Stimulated activated memory B cell treated with anti-CD40 and anti-IgM and Interleukin-4, amounts not matched to agents 10 μg/mL and 1 μg/mL and 100 μg/mL, for 72 hours (primary cell): Measurements from ENCODE around the gene SUPT4H1.
A peak's percentile ranks its signal among the peaks of the same experiment; 100 is the strongest.

Experiments used
- ATAC-seq: fragments of 150-1000 bp; cut with Tn5 transposase; 2 replicates; pipeline ENCODE4 v1.10.0; 2021
- H3K27ac Mint-ChIP-seq: one replicate; pipeline ENCODE4 v1.8.0; 2022; ENCODE audit warnings: mild to moderate bottlenecking, mixed read lengths
- H3K27me3 Mint-ChIP-seq: one replicate; pipeline ENCODE4 v1.8.0; 2022; ENCODE audit warnings: mixed read lengths
- H3K36me3 Mint-ChIP-seq: one replicate; pipeline ENCODE4 v1.8.0; 2022; ENCODE audit warnings: mixed read lengths
- H3K4me1 Mint-ChIP-seq: one replicate; pipeline ENCODE4 v1.8.0; 2022; ENCODE audit warnings: mixed read lengths
- H3K4me3 Mint-ChIP-seq: one replicate; pipeline ENCODE4 v1.8.0; 2022; ENCODE audit warnings: mild to moderate bottlenecking, moderate library complexity, mixed read lengths
- H3K9me3 Mint-ChIP-seq: one replicate; pipeline ENCODE4 v1.8.0; 2022; ENCODE audit warnings: mixed read lengths

SUPT4H1 gene

GRCh38 chr17:58384897-58385296, 32.9 kb upstream of the SUPT4H1 start:
- Mint-ChIP-seq H3K9me3 (no peaks in the 10 kb centered on the region), H3K27ac (no peak overlapping the region), H3K36me3 (peaks cover 5% of the 10 kb centered on the region), H3K27me3 (no peaks in the 10 kb centered on the region), H3K4me3 (no peak overlapping the region), H3K4me1 (peaks cover 28% of the 10 kb centered on the region)
- no peak for ATAC-seq

GRCh38 chr17:58383892-58384462, 32.0 kb upstream of the SUPT4H1 start:
- H3K36me3 Mint-ChIP-seq, result peaks cover 5% of the 10 kb centered on the region
- no peak overlapping the region for H3K4me3 Mint-ChIP-seq
- H3K4me1 Mint-ChIP-seq, result peaks cover 28% of the 10 kb centered on the region
- no peak for ATAC-seq
- H3K9me3 Mint-ChIP-seq, result no peaks in the 10 kb centered on the region
- H3K27me3 Mint-ChIP-seq, result no peaks in the 10 kb centered on the region
- H3K27ac Mint-ChIP-seq, result no peak overlapping the region

- H3K27ac Mint-ChIP-seq, result peak overlapping the region; percentile 52
- H3K36me3 Mint-ChIP-seq, result peaks cover 5% of the 10 kb centered on the region
- H3K27me3 Mint-ChIP-seq, result no peaks in the 10 kb centered on the region
- ATAC-seq, result no peak
- peaks cover 28% of the 10 kb centered on the region for H3K4me1 Mint-ChIP-seq
- no peaks in the 10 kb centered on the region for H3K9me3 Mint-ChIP-seq
- H3K4me3 Mint-ChIP-seq, result peak overlapping the region; percentile 54
Observed at GRCh38 chr17:58382872-58383242, 30.9 kb upstream of the SUPT4H1 start.

GRCh38 chr17:58382108-58382871, 30.3 kb upstream of the SUPT4H1 start:
- Mint-ChIP-seq H3K9me3 (no peaks in the 10 kb centered on the region), H3K4me3 (peak overlapping the region; percentile 54), H3K36me3 (peaks cover 5% of the 10 kb centered on the region), H3K27me3 (no peaks in the 10 kb centered on the region), H3K4me1 (peaks cover 28% of the 10 kb centered on the region), H3K27ac (peak overlapping the region; percentile 52)
- peak; percentile 70 for ATAC-seq

- Mint-ChIP-seq H3K9me3 (no peaks in the 10 kb centered on the region), H3K27ac (peak overlapping the region; percentile 52)
Observed at GRCh38 chr17:58381124-58382035, 29.4 kb upstream of the SUPT4H1 start.

GRCh38 chr17:58380207-58381123, 28.5 kb upstream of the SUPT4H1 start:
- Mint-ChIP-seq H3K4me3 (no peak overlapping the region), H3K36me3 (no peaks in the 10 kb centered on the region), H3K27me3 (no peaks in the 10 kb centered on the region), H3K27ac (no peak overlapping the region), H3K4me1 (peaks cover 33% of the 10 kb centered on the region), H3K9me3 (no peaks in the 10 kb centered on the region)
- no peak for ATAC-seq

More at GRCh38 chr17:58381124-58382035, 29.4 kb upstream of the SUPT4H1 start:
- ATAC-seq, result no peak
- no peak overlapping the region for H3K4me3 Mint-ChIP-seq
- H3K27me3 Mint-ChIP-seq, result no peaks in the 10 kb centered on the region
- peaks cover 28% of the 10 kb centered on the region for H3K4me1 Mint-ChIP-seq
- H3K36me3 Mint-ChIP-seq, result peaks cover 2% of the 10 kb centered on the region

- H3K4me3 Mint-ChIP-seq, result no peak overlapping the region
- H3K27ac Mint-ChIP-seq, result no peak overlapping the region
- H3K4me1 Mint-ChIP-seq, result peaks cover 34% of the 10 kb centered on the region
- no peaks in the 10 kb centered on the region for H3K9me3 Mint-ChIP-seq
- no peaks in the 10 kb centered on the region for H3K27me3 Mint-ChIP-seq
- no peak for ATAC-seq
- no peaks in the 10 kb centered on the region for H3K36me3 Mint-ChIP-seq
Observed at GRCh38 chr17:58379511-58379824, 27.5 kb upstream of the SUPT4H1 start.

GRCh38 chr17:58378733-58379510, 26.9 kb upstream of the SUPT4H1 start:
- Mint-ChIP-seq H3K4me1 (peaks cover 30% of the 10 kb centered on the region), H3K27me3 (no peaks in the 10 kb centered on the region), H3K9me3 (no peaks in the 10 kb centered on the region), H3K36me3 (no peaks in the 10 kb centered on the region), H3K27ac (no peak overlapping the region), H3K4me3 (no peak overlapping the region)
- ATAC-seq, result no peak

- Mint-ChIP-seq H3K27me3 (no peaks in the 10 kb centered on the region), H3K27ac (no peak overlapping the region), H3K36me3 (no peaks in the 10 kb centered on the region), H3K4me3 (no peak overlapping the region), H3K4me1 (peaks cover 24% of the 10 kb centered on the region), H3K9me3 (no peaks in the 10 kb centered on the region)
- no peak for ATAC-seq
Observed at GRCh38 chr17:58377661-58378060, 25.7 kb upstream of the SUPT4H1 start.

GRCh38 chr17:58377093-58377601, 25.1 kb upstream of the SUPT4H1 start:
- Mint-ChIP-seq H3K4me1 (peaks cover 19% of the 10 kb centered on the region), H3K27me3 (no peaks in the 10 kb centered on the region), H3K4me3 (no peak overlapping the region), H3K27ac (no peak overlapping the region), H3K9me3 (no peaks in the 10 kb centered on the region), H3K36me3 (no peaks in the 10 kb centered on the region)
- no peak for ATAC-seq

- Mint-ChIP-seq H3K9me3 (no peaks in the 10 kb centered on the region), H3K27ac (no peak overlapping the region), H3K4me1 (peaks cover 14% of the 10 kb centered on the region), H3K27me3 (no peaks in the 10 kb centered on the region), H3K36me3 (no peaks in the 10 kb centered on the region), H3K4me3 (no peak overlapping the region)
- ATAC-seq, result no peak
Observed at GRCh38 chr17:58376472-58377000, 24.5 kb upstream of the SUPT4H1 start.

- H3K27ac Mint-ChIP-seq, result no peak overlapping the region
- no peaks in the 10 kb centered on the region for H3K27me3 Mint-ChIP-seq
- H3K9me3 Mint-ChIP-seq, result no peaks in the 10 kb centered on the region
- no peak for ATAC-seq
- no peaks in the 10 kb centered on the region for H3K36me3 Mint-ChIP-seq
- H3K4me3 Mint-ChIP-seq, result no peak overlapping the region
- H3K4me1 Mint-ChIP-seq, result peaks cover 16% of the 10 kb centered on the region
Observed at GRCh38 chr17:58375811-58376210, 23.8 kb upstream of the SUPT4H1 start.

- Mint-ChIP-seq H3K27ac (no peak overlapping the region), H3K36me3 (no peaks in the 10 kb centered on the region), H3K4me3 (no peak overlapping the region), H3K9me3 (no peaks in the 10 kb centered on the region), H3K4me1 (peaks cover 21% of the 10 kb centered on the region), H3K27me3 (no peaks in the 10 kb centered on the region)
- ATAC-seq, result no peak
Observed at GRCh38 chr17:58375256-58375655, 23.3 kb upstream of the SUPT4H1 start.

- Mint-ChIP-seq H3K27ac (no peak overlapping the region), H3K36me3 (no peaks in the 10 kb centered on the region)
- ATAC-seq, result no peak
Observed at GRCh38 chr17:58373923-58374322, 21.9 kb upstream of the SUPT4H1 start.

More at GRCh38 chr17:58373923-58374322, 21.9 kb upstream of the SUPT4H1 start:
- Mint-ChIP-seq H3K9me3 (no peaks in the 10 kb centered on the region), H3K4me1 (peaks cover 29% of the 10 kb centered on the region), H3K27me3 (no peaks in the 10 kb centered on the region), H3K4me3 (no peak overlapping the region)
